Measurements from ENCODE around the gene ACOX2.

DNA sequence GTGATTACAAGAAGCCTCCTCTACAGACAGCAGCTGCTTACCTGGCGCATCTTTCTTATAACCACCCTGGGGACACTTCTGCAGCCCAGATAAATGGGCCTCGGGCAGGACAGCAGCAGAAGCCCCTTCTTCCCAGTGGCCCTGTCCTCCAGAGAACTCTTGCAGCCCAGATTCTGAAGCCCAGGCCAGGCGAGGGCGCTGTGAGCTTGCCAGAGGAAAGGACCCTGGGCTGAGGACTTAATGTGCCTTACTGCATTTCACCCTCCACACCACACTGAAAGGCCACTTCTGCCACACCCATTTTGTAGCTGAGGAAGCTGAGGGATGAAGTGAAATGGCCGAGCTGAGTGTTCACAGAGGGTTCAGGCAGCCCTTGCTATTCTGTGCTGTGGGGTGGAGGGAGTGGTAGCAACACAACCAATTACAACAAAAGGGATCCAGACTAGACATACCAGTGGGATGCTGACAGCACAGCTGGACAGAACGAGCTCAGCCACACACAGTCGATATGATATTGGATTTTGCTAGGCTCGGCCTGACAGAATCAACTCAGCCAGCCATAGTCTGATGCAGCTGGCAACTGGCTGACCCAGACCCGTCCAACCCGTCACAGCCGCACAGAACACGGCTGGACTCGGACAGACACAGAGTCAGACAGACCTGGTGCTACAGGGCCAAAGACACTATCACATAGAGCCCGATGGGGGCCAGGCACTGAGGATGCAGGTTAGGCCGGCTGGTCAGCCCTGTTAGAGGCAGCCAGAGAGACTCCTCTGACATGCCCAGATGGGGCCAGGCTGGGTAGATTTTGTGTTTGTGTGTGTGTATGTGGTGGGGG is 7.3 kb downstream of the ACOX2 start:
- no peak for TF ChIP-seq EZH2 (IDR thresholded peaks at IDR 0.05)
- no peak for TF ChIP-seq POLR2AphosphoS5 (IDR thresholded peaks at IDR 0.05; ENCODE audit: borderline replicate concordance, low read depth, low read length)
